Esophagus squamous epithelium (tissue), 4 donors: ENCODE results near the gene DDX52.

Experiments
- POLR2A ChIP-seq, 4 donors: fragments of 450-650 bp; IDR thresholded peaks; one replicate each; pipeline ENCODE4 v1.6.1; 2017; ENCODE audit warnings: antibody characterized with exemption in 4 of 4, mild to moderate bottlenecking in 4 of 4, moderate library complexity in 3 of 4
- TF ChIP-seq, protein P1 (sequence below), 6 experiments: fragments of 450-650 bp in 4 of 6; fragments of 200-600 bp in 2 of 6; sonication (generic) in 2 of 6; IDR thresholded peaks; one replicate each; pipeline ENCODE4 v1.5.1; 2016 to 2019; ENCODE audit warnings: antibody characterized with exemption in 6 of 6, mild to moderate bottlenecking in 4 of 6, moderate library complexity in 4 of 6

- TF ChIP-seq, protein P1, sequence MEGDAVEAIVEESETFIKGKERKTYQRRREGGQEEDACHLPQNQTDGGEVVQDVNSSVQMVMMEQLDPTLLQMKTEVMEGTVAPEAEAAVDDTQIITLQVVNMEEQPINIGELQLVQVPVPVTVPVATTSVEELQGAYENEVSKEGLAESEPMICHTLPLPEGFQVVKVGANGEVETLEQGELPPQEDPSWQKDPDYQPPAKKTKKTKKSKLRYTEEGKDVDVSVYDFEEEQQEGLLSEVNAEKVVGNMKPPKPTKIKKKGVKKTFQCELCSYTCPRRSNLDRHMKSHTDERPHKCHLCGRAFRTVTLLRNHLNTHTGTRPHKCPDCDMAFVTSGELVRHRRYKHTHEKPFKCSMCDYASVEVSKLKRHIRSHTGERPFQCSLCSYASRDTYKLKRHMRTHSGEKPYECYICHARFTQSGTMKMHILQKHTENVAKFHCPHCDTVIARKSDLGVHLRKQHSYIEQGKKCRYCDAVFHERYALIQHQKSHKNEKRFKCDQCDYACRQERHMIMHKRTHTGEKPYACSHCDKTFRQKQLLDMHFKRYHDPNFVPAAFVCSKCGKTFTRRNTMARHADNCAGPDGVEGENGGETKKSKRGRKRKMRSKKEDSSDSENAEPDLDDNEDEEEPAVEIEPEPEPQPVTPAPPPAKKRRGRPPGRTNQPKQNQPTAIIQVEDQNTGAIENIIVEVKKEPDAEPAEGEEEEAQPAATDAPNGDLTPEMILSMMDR (IDR thresholded peaks at IDR 0.05), result no peak
- TF ChIP-seq POLR2A (IDR thresholded peaks at IDR 0.05), result no peak
These were observed 28.7 kb upstream of the DDX52 start for GRCh38 chr17:37671824-37672547.
